GM23338 (cell line): ENCODE results near the gene TNFSF13B. TPM values are rescaled to one million over a fixed set of nuclear protein-coding genes. Genes with fewer than 3 reads are reported as not detected.

Source experiments
- ATAC-seq: fragments of 200-7000 bp; cut with Tn5 transposase; 3 replicates; pipeline ENCODE4 v1.9.1; 2020
- DNase-seq: peaks from one replicate; pipeline ENCODE4 v3.0.0-alpha.2; 2015; ENCODE audit warnings: low spot score
- H2AFZ ChIP-seq: fragments of 200-600 bp; sonication (generic); 2 replicates; pipeline ENCODE4 v1.8.0; 2016; ENCODE audit warnings: antibody characterized with exemption, mild to moderate bottlenecking, moderate library complexity
- H3F3A ChIP-seq: fragments of 200-600 bp; sonication (generic); replicated peaks from 2 replicates; pipeline ENCODE4 v1.8.0; 2017; ENCODE audit warnings: antibody characterized with exemption, mixed run types, low read depth
- H3K27ac ChIP-seq: fragments of 200-600 bp; sonication (generic); 2 replicates; pipeline ENCODE4 v1.6.1; 2016; ENCODE audit warnings: low read depth
- H3K27me3 ChIP-seq: fragments of 200-600 bp; sonication (generic); 2 replicates; pipeline ENCODE4 v1.8.0; 2016; ENCODE audit warnings: mild to moderate bottlenecking, mixed run types, moderate library complexity; ENCODE audit not compliant: insufficient read depth
- H3K36me3 ChIP-seq: fragments of 200-600 bp; sonication (generic); 2 replicates; pipeline ENCODE4 v1.8.0; 2016; ENCODE audit warnings: mild to moderate bottlenecking; ENCODE audit not compliant: insufficient read depth
- H3K4me1 ChIP-seq: fragments of 200-600 bp; sonication (generic); 2 replicates; pipeline ENCODE4 v1.8.0; 2016; ENCODE audit warnings: mild to moderate bottlenecking, moderate library complexity; ENCODE audit not compliant: insufficient read depth
- H3K4me2 ChIP-seq: fragments of 200-600 bp; sonication (generic); 2 replicates; pipeline ENCODE4 v1.7.1; 2017; ENCODE audit warnings: mixed run types
- H3K4me3 ChIP-seq: fragments of 200-600 bp; sonication (generic); 2 replicates; pipeline ENCODE4 v1.6.1; 2016; ENCODE audit warnings: mixed run types
- H3K79me2 ChIP-seq: fragments of 200-600 bp; sonication (generic); replicated peaks from 2 replicates; pipeline ENCODE4 v1.8.0; 2017; ENCODE audit warnings: mild to moderate bottlenecking; ENCODE audit not compliant: insufficient read depth
- H3K9me2 ChIP-seq: fragments of 200-600 bp; sonication (generic); 2 replicates; pipeline ENCODE4 v1.8.0; 2017; ENCODE audit not compliant: insufficient read depth
- H4K20me1 ChIP-seq: fragments of 200-600 bp; sonication (generic); replicated peaks from 2 replicates; pipeline ENCODE4 v1.8.0; 2017; ENCODE audit warnings: mild to moderate bottlenecking; ENCODE audit not compliant: insufficient read depth
- H3K27ac Mint-ChIP-seq: 2 replicates; pipeline ENCODE4 v1.8.0; 2020; ENCODE audit warnings: inconsistent platforms, mild to moderate bottlenecking, moderate library complexity, mixed read lengths
- H3K27me3 Mint-ChIP-seq: 3 replicates; pipeline ENCODE4 v1.8.0; 2022; ENCODE audit warnings: low read depth, mild to moderate bottlenecking, moderate library complexity, mixed read lengths, inconsistent platforms; ENCODE audit not compliant: insufficient read depth, poor library complexity
- H3K36me3 Mint-ChIP-seq: 3 replicates; pipeline ENCODE4 v1.8.0; 2021; ENCODE audit warnings: low read depth, mild to moderate bottlenecking, inconsistent platforms, moderate library complexity, mixed read lengths
- H3K4me1 Mint-ChIP-seq: 3 replicates; pipeline ENCODE4 v1.8.0; 2020; ENCODE audit warnings: mild to moderate bottlenecking, inconsistent platforms, mixed read lengths
- H3K4me3 Mint-ChIP-seq: 3 replicates; pipeline ENCODE4 v1.8.0; 2021; ENCODE audit warnings: moderate library complexity, mild to moderate bottlenecking, inconsistent platforms, mixed read lengths
- H3K9me3 Mint-ChIP-seq: 3 replicates; pipeline ENCODE4 v1.8.0; 2020; ENCODE audit warnings: moderate library complexity, mild to moderate bottlenecking, inconsistent platforms, mixed read lengths
- CREB1 ChIP-seq: fragments of 250-450 bp; sonication (Bioruptor Pico); IDR thresholded peaks from 2 replicates; pipeline ENCODE4 v1.5.0; 2020; ENCODE audit warnings: low read depth, mild to moderate bottlenecking, moderate library complexity
- EZH2 ChIP-seq: fragments of 200-600 bp; sonication (generic); IDR thresholded peaks from one replicate; pipeline ENCODE4 v1.8.0; 2017; ENCODE audit warnings: antibody characterized with exemption, mild to moderate bottlenecking, low read depth; ENCODE audit not compliant: unreplicated experiment
- EZH2phosphoT487 ChIP-seq: fragments of 200-600 bp; sonication (generic); IDR thresholded peaks from one replicate; pipeline ENCODE4 v1.8.1; 2018; ENCODE audit warnings: antibody characterized with exemption; ENCODE audit not compliant: unreplicated experiment
- JUNB ChIP-seq: IDR thresholded peaks from one replicate; pipeline ENCODE4 v1.6.1; 2016; ENCODE audit warnings: antibody characterized with exemption; ENCODE audit not compliant: unreplicated experiment
- NANOG ChIP-seq: IDR thresholded peaks from 2 replicates; pipeline ENCODE4 v1.6.1; 2016; ENCODE audit warnings: antibody characterized with exemption, borderline replicate concordance
- POLR2AphosphoS5 ChIP-seq: IDR thresholded peaks from 2 replicates; pipeline ENCODE4 v1.6.1; 2016; ENCODE audit warnings: antibody characterized with exemption, low read depth
- STAT1 ChIP-seq: IDR thresholded peaks from one replicate; pipeline ENCODE4 v1.6.1; 2016; ENCODE audit warnings: antibody characterized with exemption; ENCODE audit not compliant: unreplicated experiment
- ZNF114 ChIP-seq: fragments of 250-450 bp; sonication (Bioruptor Pico); IDR thresholded peaks from 2 replicates; pipeline ENCODE4 v1.5.0; 2020; ENCODE audit warnings: mild to moderate bottlenecking, moderate library complexity
- ZNF331 ChIP-seq: fragments of 250-450 bp; sonication (Bioruptor Pico); IDR thresholded peaks from 2 replicates; pipeline ENCODE4 v1.5.0; 2020; ENCODE audit warnings: low read depth, mild to moderate bottlenecking, moderate library complexity
- polyA plus RNA-seq: library from polyadenylated mRNA; unstranded; fragments of >200 nt; fragmentation: Nextera tagmentation; extraction: Ambion mirVana; gene quantifications from 2 replicates; pipeline ENCODE4 v1.2.1, GENCODE V29; 2016
- total RNA-seq: library from RNA; depleted of rRNA; stranded (reverse); fragments of >200 nt; shearing (Covaris generic); gene quantifications from 2 replicates; pipeline ENCODE4 v1.2.3, GENCODE V29; 2014
- TF ChIP-seq, protein P1 (sequence below): IDR thresholded peaks from one replicate; pipeline ENCODE4 v1.6.1; 2018; ENCODE audit warnings: antibody characterized with exemption; ENCODE audit not compliant: unreplicated experiment
- TF ChIP-seq, protein P2 (sequence below): fragments of 250-450 bp; sonication (Bioruptor Pico); IDR thresholded peaks from 2 replicates; pipeline ENCODE4 v1.5.0; 2020; ENCODE audit warnings: mild to moderate bottlenecking, moderate library complexity
- TF ChIP-seq, protein P3 (sequence below), 2 experiments: fragments of 200-600 bp in 1 of 2; sonication (generic) in 1 of 2; conservative IDR thresholded peaks; 2 replicates each; pipeline versions ENCODE4 v1.5.1 to v1.6.1; 2016 to 2017; ENCODE audit warnings: antibody characterized with exemption in 2 of 2, low read depth in 2 of 2, mild to moderate bottlenecking in 2 of 2, moderate library complexity in 1 of 2
- TF ChIP-seq, protein P4 (sequence below): IDR thresholded peaks from 2 replicates; pipeline ENCODE4 v1.6.1; 2016; ENCODE audit warnings: antibody characterized with exemption

TNFSF13B gene
- total and polyA plus RNA-seq, 2 experiments from 2014 or later = 0.10 to 0.55 TPM

DNA sequence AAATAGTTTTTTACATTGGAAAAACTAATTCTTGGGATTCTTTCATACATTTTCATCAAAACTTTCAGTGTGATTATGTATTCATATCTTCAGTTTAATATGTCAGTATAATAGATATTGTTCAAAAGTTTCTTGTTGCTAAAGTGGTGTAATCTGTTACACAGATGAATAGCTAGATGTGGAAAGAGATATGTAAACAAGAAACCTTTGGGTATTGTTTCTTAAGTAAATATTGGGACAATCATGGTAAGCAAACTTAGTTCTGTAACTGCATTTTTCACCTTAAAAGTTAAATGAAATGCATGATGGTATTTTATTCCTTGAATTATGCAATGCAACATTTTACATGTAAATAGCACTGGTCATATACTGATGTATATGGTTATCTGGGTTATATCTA lies 39.1 kb upstream of the TNFSF13B start:
- H3K4me1 Mint-ChIP-seq = no peaks in the 10 kb centered on the region; the same call in 2 of the 3 replicates
- no peak overlapping the region for H3K27ac Mint-ChIP-seq
- no peaks in the 10 kb centered on the region for H3K27me3 ChIP-seq
- H3K36me3 ChIP-seq = no peaks in the 10 kb centered on the region
- no peak overlapping the region for H3K4me3 ChIP-seq
- peaks cover 6% of the 10 kb centered on the region; the same call in 1 of the 2 replicates for H4K20me1 ChIP-seq
- TF ChIP-seq EZH2phosphoT487 = no peak
- TF ChIP-seq, protein P1, sequence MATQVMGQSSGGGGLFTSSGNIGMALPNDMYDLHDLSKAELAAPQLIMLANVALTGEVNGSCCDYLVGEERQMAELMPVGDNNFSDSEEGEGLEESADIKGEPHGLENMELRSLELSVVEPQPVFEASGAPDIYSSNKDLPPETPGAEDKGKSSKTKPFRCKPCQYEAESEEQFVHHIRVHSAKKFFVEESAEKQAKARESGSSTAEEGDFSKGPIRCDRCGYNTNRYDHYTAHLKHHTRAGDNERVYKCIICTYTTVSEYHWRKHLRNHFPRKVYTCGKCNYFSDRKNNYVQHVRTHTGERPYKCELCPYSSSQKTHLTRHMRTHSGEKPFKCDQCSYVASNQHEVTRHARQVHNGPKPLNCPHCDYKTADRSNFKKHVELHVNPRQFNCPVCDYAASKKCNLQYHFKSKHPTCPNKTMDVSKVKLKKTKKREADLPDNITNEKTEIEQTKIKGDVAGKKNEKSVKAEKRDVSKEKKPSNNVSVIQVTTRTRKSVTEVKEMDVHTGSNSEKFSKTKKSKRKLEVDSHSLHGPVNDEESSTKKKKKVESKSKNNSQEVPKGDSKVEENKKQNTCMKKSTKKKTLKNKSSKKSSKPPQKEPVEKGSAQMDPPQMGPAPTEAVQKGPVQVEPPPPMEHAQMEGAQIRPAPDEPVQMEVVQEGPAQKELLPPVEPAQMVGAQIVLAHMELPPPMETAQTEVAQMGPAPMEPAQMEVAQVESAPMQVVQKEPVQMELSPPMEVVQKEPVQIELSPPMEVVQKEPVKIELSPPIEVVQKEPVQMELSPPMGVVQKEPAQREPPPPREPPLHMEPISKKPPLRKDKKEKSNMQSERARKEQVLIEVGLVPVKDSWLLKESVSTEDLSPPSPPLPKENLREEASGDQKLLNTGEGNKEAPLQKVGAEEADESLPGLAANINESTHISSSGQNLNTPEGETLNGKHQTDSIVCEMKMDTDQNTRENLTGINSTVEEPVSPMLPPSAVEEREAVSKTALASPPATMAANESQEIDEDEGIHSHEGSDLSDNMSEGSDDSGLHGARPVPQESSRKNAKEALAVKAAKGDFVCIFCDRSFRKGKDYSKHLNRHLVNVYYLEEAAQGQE = no peak
- no peak for TF ChIP-seq NANOG
- TF ChIP-seq EZH2 = no peak
- no peak for TF ChIP-seq POLR2AphosphoS5
- TF ChIP-seq, protein P2, sequence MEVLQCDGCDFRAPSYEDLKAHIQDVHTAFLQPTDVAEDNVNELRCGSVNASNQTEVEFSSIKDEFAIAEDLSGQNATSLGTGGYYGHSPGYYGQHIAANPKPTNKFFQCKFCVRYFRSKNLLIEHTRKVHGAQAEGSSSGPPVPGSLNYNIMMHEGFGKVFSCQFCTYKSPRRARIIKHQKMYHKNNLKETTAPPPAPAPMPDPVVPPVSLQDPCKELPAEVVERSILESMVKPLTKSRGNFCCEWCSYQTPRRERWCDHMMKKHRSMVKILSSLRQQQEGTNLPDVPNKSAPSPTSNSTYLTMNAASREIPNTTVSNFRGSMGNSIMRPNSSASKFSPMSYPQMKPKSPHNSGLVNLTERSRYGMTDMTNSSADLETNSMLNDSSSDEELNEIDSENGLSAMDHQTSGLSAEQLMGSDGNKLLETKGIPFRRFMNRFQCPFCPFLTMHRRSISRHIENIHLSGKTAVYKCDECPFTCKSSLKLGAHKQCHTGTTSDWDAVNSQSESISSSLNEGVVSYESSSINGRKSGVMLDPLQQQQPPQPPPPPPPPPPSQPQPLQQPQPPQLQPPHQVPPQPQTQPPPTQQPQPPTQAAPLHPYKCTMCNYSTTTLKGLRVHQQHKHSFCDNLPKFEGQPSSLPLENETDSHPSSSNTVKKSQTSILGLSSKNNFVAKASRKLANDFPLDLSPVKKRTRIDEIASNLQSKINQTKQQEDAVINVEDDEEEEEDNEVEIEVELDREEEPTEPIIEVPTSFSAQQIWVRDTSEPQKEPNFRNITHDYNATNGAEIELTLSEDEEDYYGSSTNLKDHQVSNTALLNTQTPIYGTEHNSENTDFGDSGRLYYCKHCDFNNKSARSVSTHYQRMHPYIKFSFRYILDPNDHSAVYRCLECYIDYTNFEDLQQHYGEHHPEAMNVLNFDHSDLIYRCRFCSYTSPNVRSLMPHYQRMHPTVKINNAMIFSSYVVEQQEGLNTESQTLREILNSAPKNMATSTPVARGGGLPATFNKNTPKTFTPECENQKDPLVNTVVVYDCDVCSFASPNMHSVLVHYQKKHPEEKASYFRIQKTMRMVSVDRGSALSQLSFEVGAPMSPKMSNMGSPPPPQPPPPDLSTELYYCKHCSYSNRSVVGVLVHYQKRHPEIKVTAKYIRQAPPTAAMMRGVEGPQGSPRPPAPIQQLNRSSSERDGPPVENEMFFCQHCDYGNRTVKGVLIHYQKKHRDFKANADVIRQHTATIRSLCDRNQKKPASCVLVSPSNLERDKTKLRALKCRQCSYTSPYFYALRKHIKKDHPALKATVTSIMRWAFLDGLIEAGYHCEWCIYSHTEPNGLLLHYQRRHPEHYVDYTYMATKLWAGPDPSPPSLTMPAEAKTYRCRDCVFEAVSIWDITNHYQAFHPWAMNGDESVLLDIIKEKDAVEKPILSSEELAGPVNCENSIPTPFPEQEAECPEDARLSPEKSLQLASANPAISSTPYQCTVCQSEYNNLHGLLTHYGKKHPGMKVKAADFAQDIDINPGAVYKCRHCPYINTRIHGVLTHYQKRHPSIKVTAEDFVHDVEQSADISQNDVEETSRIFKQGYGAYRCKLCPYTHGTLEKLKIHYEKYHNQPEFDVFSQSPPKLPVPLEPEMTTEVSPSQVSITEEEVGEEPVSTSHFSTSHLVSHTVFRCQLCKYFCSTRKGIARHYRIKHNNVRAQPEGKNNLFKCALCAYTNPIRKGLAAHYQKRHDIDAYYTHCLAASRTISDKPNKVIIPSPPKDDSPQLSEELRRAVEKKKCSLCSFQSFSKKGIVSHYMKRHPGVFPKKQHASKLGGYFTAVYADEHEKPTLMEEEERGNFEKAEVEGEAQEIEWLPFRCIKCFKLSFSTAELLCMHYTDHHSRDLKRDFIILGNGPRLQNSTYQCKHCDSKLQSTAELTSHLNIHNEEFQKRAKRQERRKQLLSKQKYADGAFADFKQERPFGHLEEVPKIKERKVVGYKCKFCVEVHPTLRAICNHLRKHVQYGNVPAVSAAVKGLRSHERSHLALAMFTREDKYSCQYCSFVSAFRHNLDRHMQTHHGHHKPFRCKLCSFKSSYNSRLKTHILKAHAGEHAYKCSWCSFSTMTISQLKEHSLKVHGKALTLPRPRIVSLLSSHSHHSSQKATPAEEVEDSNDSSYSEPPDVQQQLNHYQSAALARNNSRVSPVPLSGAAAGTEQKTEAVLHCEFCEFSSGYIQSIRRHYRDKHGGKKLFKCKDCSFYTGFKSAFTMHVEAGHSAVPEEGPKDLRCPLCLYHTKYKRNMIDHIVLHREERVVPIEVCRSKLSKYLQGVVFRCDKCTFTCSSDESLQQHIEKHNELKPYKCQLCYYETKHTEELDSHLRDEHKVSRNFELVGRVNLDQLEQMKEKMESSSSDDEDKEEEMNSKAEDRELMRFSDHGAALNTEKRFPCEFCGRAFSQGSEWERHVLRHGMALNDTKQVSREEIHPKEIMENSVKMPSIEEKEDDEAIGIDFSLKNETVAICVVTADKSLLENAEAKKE (CRISPR knock-in tag) = no peak
- no peak for TF ChIP-seq ZNF114
- no peak for TF ChIP-seq CREB1
- no peak for TF ChIP-seq JUNB
- TF ChIP-seq, protein P3, sequence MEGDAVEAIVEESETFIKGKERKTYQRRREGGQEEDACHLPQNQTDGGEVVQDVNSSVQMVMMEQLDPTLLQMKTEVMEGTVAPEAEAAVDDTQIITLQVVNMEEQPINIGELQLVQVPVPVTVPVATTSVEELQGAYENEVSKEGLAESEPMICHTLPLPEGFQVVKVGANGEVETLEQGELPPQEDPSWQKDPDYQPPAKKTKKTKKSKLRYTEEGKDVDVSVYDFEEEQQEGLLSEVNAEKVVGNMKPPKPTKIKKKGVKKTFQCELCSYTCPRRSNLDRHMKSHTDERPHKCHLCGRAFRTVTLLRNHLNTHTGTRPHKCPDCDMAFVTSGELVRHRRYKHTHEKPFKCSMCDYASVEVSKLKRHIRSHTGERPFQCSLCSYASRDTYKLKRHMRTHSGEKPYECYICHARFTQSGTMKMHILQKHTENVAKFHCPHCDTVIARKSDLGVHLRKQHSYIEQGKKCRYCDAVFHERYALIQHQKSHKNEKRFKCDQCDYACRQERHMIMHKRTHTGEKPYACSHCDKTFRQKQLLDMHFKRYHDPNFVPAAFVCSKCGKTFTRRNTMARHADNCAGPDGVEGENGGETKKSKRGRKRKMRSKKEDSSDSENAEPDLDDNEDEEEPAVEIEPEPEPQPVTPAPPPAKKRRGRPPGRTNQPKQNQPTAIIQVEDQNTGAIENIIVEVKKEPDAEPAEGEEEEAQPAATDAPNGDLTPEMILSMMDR (conservative IDR thresholded peaks at IDR 0.05; ENCODE audit: low read depth in 2 of 2) = no peak
- TF ChIP-seq ZNF331 (CRISPR knock-in tag) = no peak
- no peak for TF ChIP-seq STAT1
- TF ChIP-seq, protein P4, sequence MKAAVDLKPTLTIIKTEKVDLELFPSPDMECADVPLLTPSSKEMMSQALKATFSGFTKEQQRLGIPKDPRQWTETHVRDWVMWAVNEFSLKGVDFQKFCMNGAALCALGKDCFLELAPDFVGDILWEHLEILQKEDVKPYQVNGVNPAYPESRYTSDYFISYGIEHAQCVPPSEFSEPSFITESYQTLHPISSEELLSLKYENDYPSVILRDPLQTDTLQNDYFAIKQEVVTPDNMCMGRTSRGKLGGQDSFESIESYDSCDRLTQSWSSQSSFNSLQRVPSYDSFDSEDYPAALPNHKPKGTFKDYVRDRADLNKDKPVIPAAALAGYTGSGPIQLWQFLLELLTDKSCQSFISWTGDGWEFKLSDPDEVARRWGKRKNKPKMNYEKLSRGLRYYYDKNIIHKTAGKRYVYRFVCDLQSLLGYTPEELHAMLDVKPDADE = no peak
- no peaks in the 10 kb centered on the region for H3F3A ChIP-seq
- no peaks in the 10 kb centered on the region for H3K9me3 Mint-ChIP-seq
- H3K36me3 Mint-ChIP-seq = no peaks in the 10 kb centered on the region
- no peak overlapping the region for H3K4me3 Mint-ChIP-seq
- H3K9me2 ChIP-seq = no peaks in the 10 kb centered on the region
- H3K27ac ChIP-seq = no peak overlapping the region
- 0 out of 2 replicates have a peak, but pooled peaks cover 3% of the 10 kb centered on the region for H3K4me1 ChIP-seq
- H2AFZ ChIP-seq = no peak overlapping the region
- ATAC-seq = no peak
- H3K79me2 ChIP-seq = peaks cover 34% of the 10 kb centered on the region; the same call in 1 of the 2 replicates
- H3K27me3 Mint-ChIP-seq = no peaks in the 10 kb centered on the region
- H3K4me2 ChIP-seq = no peak overlapping the region
- no peak for DNase-seq
